Activated CD4-positive, alpha-beta T cell treated with anti-CD3 and anti-CD28 coated beads for 48 hours (primary cell): ENCODE results near the gene RAVER2.

Experiments
- DNase-seq: peaks from one replicate; pipeline ENCODE4 v3.0.0-alpha.2; 2020

Gene RAVER2

GRCh38 chr1:64881281-64881680 is 136.4 kb downstream of the RAVER2 start:
- DNase-seq: no peak
